ENCODE measurements around the gene SLMAP. TPM values are rescaled to one million over a fixed set of nuclear protein-coding genes. Genes with fewer than 3 reads are reported as not detected.

Gene SLMAP
- total and polyA plus RNA-seq, 2 of the 4 experiments (the other 2 are of a cell fraction): 15.5 to 26.5 TPM

GRCh38 chr3:57726397-57726796 is 29.7 kb upstream of the SLMAP start:
- Histone ChIP-seq H3K4me3 (ENCODE audit: insufficient read depth, low read depth, low read length) (no peak overlapping the region), H4K91ac (ENCODE audit: insufficient read depth, low read depth, low read length) (no peak overlapping the region), H2BK20ac (ENCODE audit: low read depth, low read length) (no peak overlapping the region), H2BK5ac (ENCODE audit: low read depth, low read length, poor library complexity, severe bottlenecking) (no peak overlapping the region), H4K20me1 (ENCODE audit: insufficient read depth, low read length) (no peaks in the 10 kb centered on the region), H2AFZ (replicated peaks; ENCODE audit: low read length, poor library complexity) (no peak overlapping the region), H3K36me3 (ENCODE audit: control insufficient read depth, insufficient read depth, low read length) (no peaks in the 10 kb centered on the region), H2BK120ac (ENCODE audit: low read depth, low read length) (no peak overlapping the region), H3K18ac (ENCODE audit: low read depth, low read length) (no peak overlapping the region), H3K4ac (ENCODE audit: low read depth, low read length) (no peak overlapping the region), H3K9me3 (ENCODE audit: control insufficient read depth, insufficient read depth, low read length) (no peaks in the 10 kb centered on the region), H3K23ac (ENCODE audit: low read depth, low read length) (no peak overlapping the region), H4K8ac (ENCODE audit: low read depth in 2 of 2, low read length in 2 of 2) (no peak overlapping the region), H3K9me1 (ENCODE audit: insufficient read depth, low read length) (no peaks in the 10 kb centered on the region), H3K4me2 (ENCODE audit: low read depth, low read length) (no peak overlapping the region), H3K4me1 (ENCODE audit: control insufficient read depth, insufficient read depth, low read length) (peaks cover 3% of the 10 kb centered on the region), H3K27me3 (ENCODE audit: control insufficient read depth, insufficient read depth, low read length) (no peaks in the 10 kb centered on the region; the same call in 1 of the 2 replicates), H2BK15ac (ENCODE audit: low read depth, low read length) (no peak overlapping the region), H4K5ac (ENCODE audit: low read depth, low read length) (no peak overlapping the region), H3K56ac (ENCODE audit: extremely low read depth, insufficient read depth, low read length) (no peak overlapping the region), H3K27ac (ENCODE audit: insufficient read depth, low read length) (no peak overlapping the region), H2AK9ac (replicated peaks; ENCODE audit: low read depth, low read length, poor library complexity) (no peak overlapping the region), H3K14ac (replicated peaks; ENCODE audit: low read depth, low read length) (no peak overlapping the region), H2AK5ac (ENCODE audit: low read depth, low read length) (no peak overlapping the region), H3K79me1 (ENCODE audit: low read depth in 1 of 2, low read length in 2 of 2) (no peaks in the 10 kb centered on the region), H3K9ac (ENCODE audit: low read depth, low read length) (no peak overlapping the region)
- TF ChIP-seq RAD21 (IDR thresholded peaks at IDR 0.05; ENCODE audit: low read length) (no peak), FOS (IDR thresholded peaks at IDR 0.05; ENCODE audit: low read depth, low read length) (no peak), ELK1 (IDR thresholded peaks at IDR 0.05; ENCODE audit: borderline replicate concordance, low read depth, low read length) (no peak), SMC3 (IDR thresholded peaks at IDR 0.05; ENCODE audit: low read depth, low read length) (no peak), NFE2L2 (IDR thresholded peaks at IDR 0.05; ENCODE audit: low read depth, low read length) (no peak), RCOR1 (IDR thresholded peaks at IDR 0.05; ENCODE audit: insufficient replicate concordance, low read length) (no peak)
- ATAC-seq (ENCODE audit: low read depth) (no peak), DNase-seq (no peak)
- dilution Hi-C loops (cut with HindIII; ENCODE audit: low sequenced_read_pairs, unreplicated experiment): no loop called here
- in situ Hi-C loops (cut with MboI; ENCODE audit: low sequenced_read_pairs): no loop called here
- no TSS peak for BruUV-seq (replicated peaks)
- CTCF ChIA-PET: no interaction called here
- intact Hi-C loops (cut with micrococcal nuclease): no loop called here
- POLR2A ChIA-PET (ENCODE audit: unreplicated experiment): interaction anchor here (0.6 kb wide), 1 partner anchor 36 kb away, joined by 3 read pairs; no protein-coding TSS in a partner anchor
